HG03196 (cell line): ENCODE measurements around the gene ARMC9.
"Not testable (repeated sequence)": the region's sequence is repeated elsewhere in the genome, so short reads cannot be mapped to it uniquely, and the experiment has no call there.

Source experiments
- ATAC-seq: cut with Tn5 transposase; IDR thresholded peaks from one replicate; pipeline ENCODE4 v1.9.1; 2021; ENCODE audit not compliant: unreplicated experiment

The ARMC9 gene

GRCh38 chr2:231359441-231359840, 161.0 kb downstream of the ARMC9 start:
- ATAC-seq: no peak

GRCh38 chr2:231359948-231360347, 161.5 kb downstream of the ARMC9 start:
- no peak for ATAC-seq

- no peak for ATAC-seq
Measured at GRCh38 chr2:231360401-231360800, 162.0 kb downstream of the ARMC9 start.

GRCh38 chr2:231360881-231361371, 162.5 kb downstream of the ARMC9 start:
- ATAC-seq: no peak

GRCh38 chr2:231361701-231362554, 163.5 kb downstream of the ARMC9 start:
- ATAC-seq: peak; percentile 85

GRCh38 chr2:231362555-231363184, 164.2 kb downstream of the ARMC9 start:
- ATAC-seq: no peak

- ATAC-seq: no peak
Measured at GRCh38 chr2:231364061-231364460, 165.6 kb downstream of the ARMC9 start.

- ATAC-seq: no peak
Measured at GRCh38 chr2:231364961-231365810, 166.8 kb downstream of the ARMC9 start.

- no peak for ATAC-seq
Measured at GRCh38 chr2:231367178-231367577, 168.7 kb downstream of the ARMC9 start.

GRCh38 chr2:231369580-231370428, 171.4 kb downstream of the ARMC9 start:
- ATAC-seq: no peak

GRCh38 chr2:231370429-231370748, 172.0 kb downstream of the ARMC9 start:
- no peak for ATAC-seq

- ATAC-seq: no peak
Measured at GRCh38 chr2:231370749-231371429, 172.5 kb downstream of the ARMC9 start.

- ATAC-seq: no peak
Measured at GRCh38 chr2:231371430-231372054, 173.1 kb downstream of the ARMC9 start.

- no peak for ATAC-seq
Measured at GRCh38 chr2:231372326-231372725, 173.9 kb downstream of the ARMC9 start.

GRCh38 chr2:231373184-231373583, 174.8 kb downstream of the ARMC9 start:
- no peak for ATAC-seq

GRCh38 chr2:231373786-231374349, 175.4 kb downstream of the ARMC9 start:
- ATAC-seq: no peak

GRCh38 chr2:231374771-231375170, 176.3 kb downstream of the ARMC9 start:
- no peak for ATAC-seq

- not testable (repeated sequence) for ATAC-seq
Measured at GRCh38 chr2:231375994-231376615, 177.7 kb downstream of the ARMC9 start.

- no peak for ATAC-seq
Measured at GRCh38 chr2:231376857-231377256, 178.4 kb downstream of the ARMC9 start.
